Spleen (tissue), 7 donors: ENCODE data around the gene HPSE2.

ENCODE experiments used
- CTCF ChIP-seq, 11 experiments: fragments of 200-600 bp in 7 of 11; fragments of 450-650 bp in 4 of 11; sonication (generic) in 4 of 11; IDR thresholded peaks in 8 of 11; conservative IDR thresholded peaks in 3 of 11; 1 replicate in 7 of 11; 2 replicates in 4 of 11; pipeline versions ENCODE4 v1.4.0 to v1.8.0; 2016 to 2021; ENCODE audit warnings: antibody characterized with exemption in 11 of 11, inconsistent platforms in 4 of 11, mild to moderate bottlenecking in 1 of 11
- POLR2A ChIP-seq, 3 donors: fragments of 450-650 bp; IDR thresholded peaks; one replicate each; pipeline ENCODE4 v1.5.1; 2017; ENCODE audit warnings: antibody characterized with exemption in 3 of 3, mild to moderate bottlenecking in 1 of 3
- POLR2AphosphoS5 ChIP-seq, 3 donors: sonication (generic); formaldehyde crosslinking; IDR thresholded peaks; one replicate each; pipeline ENCODE4 v1.5.1; 2017; ENCODE audit warnings: antibody characterized with exemption in 3 of 3
- donor health status: DM: no; HTN: no; CAD: no; lungs with moderate emphysema.
- donor health status: DM: no; HTN: no; CAD: no.
- donor health status: DM: no; HTN: no; CAD: no.

GRCh38 chr10:99004738-99005137 lies 230.9 kb downstream of the HPSE2 start:
- no peak for TF ChIP-seq CTCF (IDR thresholded peaks at IDR 0.05 in 8 of 11, conservative IDR thresholded peaks at IDR 0.05 in 3 of 11)
- no peak for TF ChIP-seq POLR2AphosphoS5 (IDR thresholded peaks at IDR 0.05)
- TF ChIP-seq POLR2A (IDR thresholded peaks at IDR 0.05): no peak
